SK-N-SH (cell line): ENCODE results near the gene HDAC7.

ENCODE experiments used
- CTCF ChIP-seq: fragments of 200-600 bp; sonication (generic); IDR thresholded peaks from 2 replicates; pipeline ENCODE4 v1.6.1; 2017; ENCODE audit warnings: antibody characterized with exemption, mild to moderate bottlenecking, moderate library complexity
- FOXJ3 ChIP-seq: sonication (generic); formaldehyde crosslinking; IDR thresholded peaks from 2 replicates; pipeline ENCODE4 v1.5.1; 2020; ENCODE audit warnings: mild to moderate bottlenecking, missing genetic modification reagents
- JUND ChIP-seq: IDR thresholded peaks from 2 replicates; pipeline ENCODE4 v1.4.0; 2012
- POLR2AphosphoS5 ChIP-seq: IDR thresholded peaks from 2 replicates; pipeline ENCODE4 v1.6.1; 2012; ENCODE audit warnings: low read depth, low read length
- RAD21 ChIP-seq: IDR thresholded peaks from 2 replicates; pipeline ENCODE4 v1.6.1; 2012; ENCODE audit warnings: mild to moderate bottlenecking, low read length
- REST ChIP-seq: IDR thresholded peaks from 2 replicates; pipeline ENCODE4 v1.6.1; 2012; ENCODE audit warnings: mild to moderate bottlenecking, low read depth, low read length, moderate library complexity
- SIN3A ChIP-seq: IDR thresholded peaks from 2 replicates; pipeline ENCODE4 v1.6.1; 2012; ENCODE audit warnings: low read depth, mild to moderate bottlenecking, low read length, moderate library complexity, borderline replicate concordance
- SMC3 ChIP-seq: IDR thresholded peaks from 2 replicates; pipeline ENCODE4 v1.6.1; 2012; ENCODE audit warnings: low read depth, low read length, improper control_type of control experiment
- TEAD4 ChIP-seq: IDR thresholded peaks from 2 replicates; pipeline ENCODE4 v1.4.0; 2012; ENCODE audit warnings: mild to moderate bottlenecking, borderline replicate concordance; ENCODE audit not compliant: insufficient read depth
- YY1 ChIP-seq: IDR thresholded peaks from 2 replicates; pipeline ENCODE4 v1.4.0; 2012; ENCODE audit warnings: low read depth, mild to moderate bottlenecking
- ZBTB33 ChIP-seq: IDR thresholded peaks from 2 replicates; pipeline ENCODE4 v1.4.0; 2012; ENCODE audit warnings: low read depth, borderline replicate concordance
- TF ChIP-seq, protein P1 (sequence below): IDR thresholded peaks from 2 replicates; pipeline ENCODE4 v1.4.0; 2012; ENCODE audit warnings: low read depth

GRCh38 chr12:47868041-47868440 is 48.3 kb upstream of the HDAC7 start:
- TF ChIP-seq JUND (no peak), YY1 (no peak), CTCF (no peak), REST (no peak), SMC3 (no peak), TEAD4 (no peak), POLR2AphosphoS5 (no peak), FOXJ3 (no peak), SIN3A (no peak), RAD21 (no peak), ZBTB33 (no peak)
- TF ChIP-seq, protein P1, sequence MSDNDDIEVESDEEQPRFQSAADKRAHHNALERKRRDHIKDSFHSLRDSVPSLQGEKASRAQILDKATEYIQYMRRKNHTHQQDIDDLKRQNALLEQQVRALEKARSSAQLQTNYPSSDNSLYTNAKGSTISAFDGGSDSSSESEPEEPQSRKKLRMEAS = no peak
